ENCODE data around the gene MAX. TPM values are rescaled to one million over a fixed set of nuclear protein-coding genes. Genes with fewer than 3 reads are reported as not detected.
"Not testable (repeated sequence)": the region's sequence is repeated elsewhere in the genome, so short reads cannot be mapped to it uniquely, and the experiment has no call there.

MAX gene
- total RNA-seq, 1 donor from 2014 or later: 43.0 TPM

DNA sequence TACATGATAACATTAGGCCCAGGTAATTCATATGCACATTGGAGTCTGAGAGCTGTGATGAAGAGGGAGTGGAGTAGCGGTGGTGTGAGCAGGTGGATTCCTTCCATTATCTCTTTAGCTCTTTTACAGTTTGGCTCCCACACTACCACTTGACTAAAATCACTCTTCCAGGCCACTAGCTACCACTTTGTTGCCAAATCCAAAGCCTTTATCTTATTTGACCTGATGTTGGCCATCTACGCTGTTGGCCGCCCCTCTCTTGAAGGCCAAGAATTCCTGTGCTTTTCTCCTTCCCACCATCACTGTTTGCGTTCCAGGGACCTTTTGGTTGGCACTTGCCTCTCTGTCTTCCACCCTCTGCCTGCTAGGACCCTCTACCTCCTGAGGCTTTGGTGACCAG, 4.0 kb upstream of the MAX start:
- no peak for DNase-seq (ENCODE audit: low read depth)

DNA sequence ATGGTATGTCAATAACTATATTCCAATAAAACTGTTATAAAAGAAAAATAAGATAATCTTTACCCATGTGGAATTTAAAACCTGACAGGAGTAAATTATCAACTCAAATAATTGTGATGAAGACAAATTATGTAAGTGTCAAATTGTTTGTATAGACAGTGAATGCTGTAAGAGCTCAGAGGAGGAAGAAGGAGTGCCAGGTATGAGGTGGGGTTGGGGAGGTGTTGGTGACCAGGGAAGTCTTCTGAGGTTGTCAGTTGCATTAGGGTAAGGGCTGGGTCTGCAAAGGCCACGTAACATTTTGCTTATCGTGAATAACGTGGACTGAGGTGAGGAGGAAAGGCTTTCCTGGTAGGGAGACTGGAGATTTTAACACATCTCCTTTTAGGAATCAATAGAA, 2.5 kb upstream of the MAX start:
- no peak for DNase-seq (ENCODE audit: low read depth)

DNA sequence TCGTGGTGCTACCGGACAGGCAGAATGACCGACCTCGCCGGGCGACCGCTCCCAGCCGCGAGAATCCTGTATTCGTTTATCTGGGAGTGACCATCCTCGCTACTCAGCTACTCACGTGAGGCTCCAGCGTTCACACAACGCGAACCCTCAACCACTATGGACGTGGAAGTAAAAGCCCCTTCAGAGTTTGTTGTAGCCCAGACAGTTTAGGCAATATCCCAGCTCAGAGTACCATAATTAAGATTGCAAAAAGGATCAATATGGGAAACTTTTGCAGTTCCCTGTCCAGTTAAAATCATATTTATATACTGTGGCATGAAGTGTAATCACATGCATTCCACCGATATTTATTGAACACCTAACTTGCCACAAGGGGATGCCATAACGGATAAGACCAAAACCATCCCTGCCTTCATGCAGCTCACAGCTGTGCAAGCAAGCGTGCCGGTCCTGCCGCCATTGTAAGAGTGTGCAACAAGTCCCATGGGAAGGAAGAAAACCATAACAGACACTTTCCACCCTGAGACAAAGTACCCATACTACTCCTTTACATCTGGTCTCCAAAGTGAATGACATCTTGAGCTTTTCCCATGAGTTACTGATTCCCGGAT, 938 bp upstream of the MAX start:
- DNase-seq (ENCODE audit: low read depth): peak; percentile 36

DNA sequence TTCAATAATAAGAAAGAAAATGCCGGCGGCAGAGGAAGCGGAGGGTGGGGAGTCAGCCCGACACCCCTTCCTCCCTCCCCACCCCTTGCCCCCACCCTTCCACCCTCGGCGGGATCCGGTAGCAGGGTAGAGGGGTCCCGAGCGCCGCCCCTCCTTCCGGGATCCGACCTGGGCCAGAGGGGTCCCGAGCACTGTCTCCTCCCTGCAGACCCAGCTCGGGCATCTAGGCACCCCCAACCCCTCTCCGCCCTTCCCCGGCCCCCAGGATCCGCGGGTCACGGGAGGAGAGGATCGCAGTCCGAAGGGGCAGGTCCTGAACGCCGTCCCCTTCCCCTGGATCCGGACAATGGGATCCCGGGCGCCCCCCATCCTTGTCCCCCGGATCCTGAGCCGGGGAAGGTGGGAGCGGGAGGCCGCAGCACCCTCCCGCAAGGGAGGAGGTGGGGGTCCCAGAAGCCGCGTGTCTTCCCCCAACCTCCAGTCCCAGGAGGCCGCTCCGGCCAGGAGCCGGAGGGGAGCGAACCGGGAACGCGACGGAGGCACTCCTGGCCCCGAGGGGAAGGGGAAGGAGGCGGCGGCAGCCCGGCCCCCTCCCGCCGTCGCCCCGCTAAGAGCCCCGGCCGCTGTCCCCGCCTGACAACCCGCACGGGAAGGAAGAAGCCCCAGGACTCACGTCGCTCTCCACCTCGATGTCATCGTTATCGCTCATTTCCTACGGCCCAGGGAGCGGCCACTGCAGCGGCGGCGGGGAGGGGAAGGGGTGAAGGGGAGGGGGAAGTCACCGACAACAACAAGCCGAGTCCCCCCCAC, 481 bp downstream of the MAX start:
- peak; percentile 8 for DNase-seq (ENCODE audit: low read depth)

DNA sequence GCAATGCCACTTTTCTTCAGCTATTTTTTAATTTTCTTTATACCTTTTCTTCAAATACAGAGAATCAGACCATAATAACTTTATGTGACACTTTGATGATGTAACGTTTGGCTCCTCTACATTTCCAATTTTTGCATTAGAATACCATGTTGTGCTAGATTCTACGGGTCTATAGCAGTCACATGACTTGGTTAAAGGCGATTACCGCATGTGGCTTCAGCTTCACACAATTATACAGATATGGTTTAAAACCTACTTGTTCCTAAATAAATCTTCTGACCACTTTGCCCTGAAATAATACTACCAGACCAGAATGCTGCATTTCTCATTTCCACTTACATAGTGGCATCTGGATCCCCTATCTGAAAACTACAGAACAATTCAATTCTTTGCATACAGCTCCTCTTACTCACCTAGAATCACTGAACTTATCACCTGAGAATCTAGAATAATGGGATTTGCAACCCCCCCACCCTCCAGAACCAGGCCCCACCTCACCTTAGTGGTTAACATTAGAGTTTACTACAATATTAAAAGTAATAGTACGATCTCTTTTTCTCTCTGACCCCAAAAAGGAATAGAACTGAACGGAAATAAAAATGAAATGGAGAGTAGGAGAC, 1.3 kb downstream of the MAX start:
- DNase-seq (ENCODE audit: low read depth): no peak

DNA sequence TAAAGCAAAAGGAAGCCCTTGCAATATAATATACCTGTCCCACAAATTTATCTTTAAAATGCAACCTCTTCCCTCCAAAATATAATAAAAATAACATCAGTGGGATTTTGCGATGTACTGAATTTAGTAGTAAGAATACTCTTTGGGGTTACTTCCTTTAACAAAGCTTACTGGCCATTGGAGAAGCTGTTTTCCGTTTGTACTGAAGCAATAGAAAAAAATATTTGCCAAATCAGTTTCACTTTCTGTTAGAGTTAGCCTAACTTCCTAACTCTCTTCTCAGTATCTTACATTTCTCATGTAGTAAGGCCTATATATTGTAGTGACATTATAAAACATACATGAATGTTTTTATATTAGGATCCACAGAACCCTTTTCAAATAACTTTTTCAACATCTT, 3.7 kb downstream of the MAX start:
- DNase-seq (ENCODE audit: low read depth): no peak

DNA sequence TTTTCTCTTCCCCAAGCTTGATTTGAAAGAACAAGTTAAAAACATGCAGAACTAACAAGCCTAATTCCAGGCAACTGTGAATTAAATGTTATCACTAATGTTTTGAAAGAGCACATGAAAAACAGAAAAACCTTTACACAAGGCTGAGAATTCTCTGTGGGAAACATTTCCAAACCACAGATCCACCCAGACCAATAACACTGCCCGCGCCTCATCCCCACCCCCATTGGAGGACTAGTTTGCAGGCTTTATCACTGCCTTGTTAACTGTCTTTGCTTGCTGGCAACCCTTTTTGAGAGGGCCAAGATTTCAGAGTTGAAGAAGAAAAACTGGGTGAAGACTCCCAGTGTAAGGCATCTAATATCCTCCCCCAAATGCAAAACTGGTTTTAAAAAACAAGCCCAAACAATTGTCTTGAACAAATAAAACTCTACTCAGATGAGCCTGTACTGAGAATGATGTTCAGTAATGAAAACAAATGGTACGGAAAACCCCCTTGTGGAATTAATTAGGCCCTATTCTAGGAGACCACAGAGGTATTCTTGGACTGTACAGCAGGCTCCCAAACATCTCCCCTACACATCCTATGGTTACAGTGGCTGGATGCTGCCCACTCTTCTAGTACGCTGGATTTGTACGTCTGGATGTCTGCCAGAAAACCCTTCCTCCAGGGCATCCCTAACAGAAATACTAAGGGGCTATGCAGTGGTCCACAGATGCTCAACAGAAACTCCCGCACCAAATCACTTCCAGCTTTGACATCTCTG, 5.8 kb downstream of the MAX start:
- peak; percentile 22 for DNase-seq (ENCODE audit: low read depth)

DNA sequence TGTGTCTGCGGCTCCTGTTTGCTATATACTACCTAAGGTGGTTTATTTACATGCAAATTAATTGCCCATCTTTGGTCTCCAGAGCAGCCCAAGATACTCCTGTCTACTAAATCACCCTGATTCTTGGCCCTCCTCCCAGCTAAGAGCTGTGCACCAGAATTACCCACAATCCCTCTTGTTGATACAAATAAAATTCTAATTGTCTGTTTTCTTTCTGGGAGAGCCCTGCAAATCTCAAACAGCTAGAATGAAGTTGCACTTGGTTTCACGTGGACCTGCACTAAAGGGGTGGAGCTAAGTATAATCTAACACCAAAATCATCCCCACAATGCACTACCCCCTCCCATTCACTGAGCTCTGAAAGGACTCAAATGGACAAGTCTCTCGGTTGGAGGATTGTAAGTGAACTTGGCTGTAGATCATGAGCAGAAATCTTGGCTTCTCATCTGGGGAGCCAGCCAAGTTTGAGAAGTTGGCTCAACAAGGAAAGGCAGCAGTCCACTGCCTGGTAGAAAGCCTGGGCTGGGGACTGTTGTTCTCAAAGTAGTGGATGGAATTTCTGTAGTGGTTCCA, 6.6 kb downstream of the MAX start:
- peak; percentile 68 for DNase-seq (ENCODE audit: low read depth)

DNA sequence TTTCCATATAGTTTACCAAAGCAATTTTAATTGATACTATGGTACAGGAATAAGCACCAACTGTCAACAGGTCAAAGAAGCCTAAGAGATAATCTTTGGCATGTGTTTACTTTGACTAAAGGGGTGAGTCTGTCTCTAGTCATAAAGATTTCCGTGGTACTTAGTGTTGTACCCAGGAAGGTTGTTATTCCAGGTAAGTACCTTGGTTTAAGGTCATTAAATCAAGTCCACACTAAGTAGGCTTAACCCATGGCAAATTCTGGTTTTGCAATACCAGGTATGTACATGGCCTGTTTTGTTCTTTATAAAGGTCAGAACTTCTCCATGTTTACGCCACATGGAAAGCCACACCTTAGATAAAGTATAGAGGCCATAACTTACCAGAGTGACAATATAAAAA, 10.0 kb downstream of the MAX start:
- no peak for DNase-seq (ENCODE audit: low read depth)

DNA sequence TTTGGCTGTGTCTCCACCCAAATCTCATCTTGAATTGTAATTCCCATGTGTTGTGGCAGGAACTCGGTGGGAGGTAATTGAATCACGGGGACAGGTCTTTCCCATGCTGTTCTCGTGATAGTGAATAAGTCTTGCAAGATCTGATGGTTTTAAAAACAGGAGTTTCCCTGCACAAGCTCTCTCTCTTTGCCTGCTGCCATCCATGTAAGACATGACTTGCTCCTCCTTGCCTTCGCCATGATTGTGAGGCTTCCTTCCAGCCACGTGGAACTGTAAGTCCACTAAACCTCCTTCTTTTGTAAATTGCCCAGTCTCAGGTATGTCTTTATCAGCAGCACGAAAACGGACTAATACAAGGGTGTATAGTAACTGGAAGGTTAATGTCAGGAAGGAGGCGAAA, 14.5 kb downstream of the MAX start:
- not testable (repeated sequence) for DNase-seq (ENCODE audit: low read depth)

DNA sequence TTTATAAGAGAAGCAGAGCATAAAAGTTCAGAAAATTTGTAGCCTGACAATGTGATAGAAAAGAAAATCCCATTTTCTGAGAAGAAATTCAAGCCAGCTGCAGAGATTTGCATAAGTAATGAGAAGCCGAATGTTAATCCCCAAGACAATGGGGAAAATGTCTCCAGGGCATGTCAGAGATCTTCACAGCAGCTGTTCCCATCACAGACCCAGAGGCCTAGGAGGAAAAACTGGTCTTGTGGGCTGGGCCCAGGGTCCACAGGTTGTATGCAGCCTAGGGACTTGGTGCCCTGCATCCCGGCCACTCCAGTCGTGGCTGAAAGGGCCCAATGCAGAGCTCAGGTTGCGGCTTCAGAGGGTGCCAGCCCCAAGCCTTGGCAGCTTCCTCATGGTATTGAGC, 15.6 kb downstream of the MAX start:
- not testable (repeated sequence) for DNase-seq (ENCODE audit: low read depth)

DNA sequence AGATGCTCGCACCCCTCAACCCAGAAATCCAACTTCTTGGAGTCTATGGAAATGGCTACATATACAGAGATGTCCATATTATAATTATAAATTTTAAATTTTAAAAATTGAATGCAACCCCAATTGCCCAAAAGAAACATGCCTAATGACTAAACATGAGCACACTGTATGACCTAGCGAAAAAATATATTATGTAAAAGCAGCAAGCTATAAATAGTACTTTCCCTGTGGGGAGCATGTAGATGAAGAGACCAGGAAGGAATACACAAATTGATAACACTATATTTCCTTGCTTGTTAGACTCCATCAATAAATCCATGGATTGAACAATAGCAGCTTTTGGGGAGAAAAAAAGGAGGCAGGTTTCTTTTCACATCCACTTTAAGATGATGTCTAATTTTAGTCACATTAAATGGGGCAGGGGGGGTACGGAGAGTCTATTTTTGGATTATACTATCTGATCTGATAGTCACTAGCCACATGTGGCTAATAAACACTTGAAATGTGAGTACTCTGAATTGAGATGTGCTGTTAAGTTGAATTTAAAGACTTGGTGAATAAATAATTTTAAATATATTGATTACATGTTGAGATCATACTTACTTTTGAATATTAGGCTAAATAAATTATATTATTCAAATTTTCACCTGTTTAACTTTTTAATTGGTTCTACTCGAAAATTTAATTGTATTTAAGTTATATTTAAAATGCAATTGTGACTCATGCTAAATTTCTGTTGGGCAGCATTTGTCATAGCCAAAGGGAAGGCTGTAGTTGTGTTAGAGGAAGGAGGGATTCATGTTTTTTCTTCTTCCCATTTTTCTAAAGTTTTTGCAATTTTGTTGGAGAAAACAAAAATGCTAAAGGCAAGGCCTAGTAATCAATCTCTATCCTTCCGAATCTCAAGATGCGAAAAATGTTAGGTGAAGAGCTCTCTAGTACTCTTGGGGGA, 17.5 kb downstream of the MAX start:
- no peak for DNase-seq (ENCODE audit: low read depth)

DNA sequence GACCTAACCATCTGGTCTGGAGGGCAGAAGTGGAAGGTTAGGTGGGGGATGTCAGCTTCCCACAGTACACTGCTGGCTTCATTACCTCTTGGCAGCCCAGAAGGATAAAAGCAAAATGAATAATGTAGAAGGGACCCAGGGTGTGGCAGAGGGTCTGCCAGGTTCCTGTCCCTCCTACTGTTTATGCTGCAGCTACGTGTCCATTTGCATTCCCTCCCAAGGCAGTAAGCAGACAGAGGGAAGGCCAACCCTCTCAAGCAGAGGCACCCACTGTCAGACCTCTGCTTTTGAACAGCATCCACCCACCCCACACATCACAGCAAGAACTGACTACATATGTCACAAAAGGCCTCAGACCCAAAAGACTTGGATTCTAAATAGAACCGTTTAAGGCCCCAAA, 19.4 kb downstream of the MAX start:
- no peak for DNase-seq (ENCODE audit: low read depth)

DNA sequence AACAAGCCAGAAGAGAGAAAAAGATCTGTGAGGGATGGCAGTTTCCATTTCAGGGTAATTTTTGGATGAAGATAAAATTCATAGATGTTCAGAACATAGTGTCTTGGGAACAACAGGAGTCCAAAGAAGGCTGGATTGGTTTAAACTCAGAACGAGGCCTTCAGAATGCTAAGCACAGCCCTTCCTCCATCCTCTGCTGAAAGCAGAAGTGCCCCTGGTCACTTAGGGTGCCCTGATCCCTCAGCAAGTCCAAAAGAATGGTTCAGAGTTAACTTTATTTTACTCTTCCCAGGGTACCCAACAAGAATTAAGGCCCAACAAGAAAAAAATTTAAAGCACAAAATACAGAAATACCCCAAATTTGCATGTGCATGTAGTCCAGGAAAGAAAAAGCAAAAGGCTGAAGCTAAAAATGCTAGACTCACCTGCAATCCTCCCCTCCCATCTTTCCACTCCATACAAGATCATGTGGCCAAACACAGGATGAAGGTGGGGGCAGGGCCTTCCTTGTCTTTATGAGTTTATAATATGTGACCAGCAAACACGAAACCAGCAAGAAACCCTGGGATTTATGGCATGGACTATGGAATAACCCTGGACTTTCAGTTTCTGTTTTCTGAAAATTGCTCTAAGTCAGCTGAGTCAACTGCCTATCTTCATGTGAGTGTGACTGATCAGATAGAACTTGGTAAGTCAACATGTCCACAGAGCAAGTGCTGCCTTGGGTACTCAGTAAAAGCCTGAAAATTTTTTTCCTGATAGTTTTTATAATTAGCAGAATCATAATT, 21.2 kb downstream of the MAX start:
- DNase-seq (ENCODE audit: low read depth): no peak

DNA sequence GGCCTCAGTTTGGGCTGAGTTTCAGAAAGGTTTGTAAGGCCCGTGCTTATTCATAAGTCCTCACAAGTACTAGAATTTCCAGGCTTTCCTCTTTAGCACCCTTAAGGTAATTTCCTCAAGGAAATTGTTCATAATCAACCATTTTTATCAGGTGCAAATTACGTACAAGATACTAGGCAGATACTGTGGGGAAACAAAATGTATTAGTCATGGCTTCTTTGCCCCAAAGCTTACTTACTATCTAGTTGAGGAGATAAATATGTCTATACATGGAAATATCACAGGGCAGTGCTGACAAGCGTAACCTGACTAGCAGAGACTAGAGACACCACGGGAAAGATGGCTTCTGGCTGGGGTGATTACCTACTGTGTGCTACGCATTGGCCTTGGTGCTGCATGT, 22.5 kb downstream of the MAX start:
- no peak for DNase-seq (ENCODE audit: low read depth)

DNA sequence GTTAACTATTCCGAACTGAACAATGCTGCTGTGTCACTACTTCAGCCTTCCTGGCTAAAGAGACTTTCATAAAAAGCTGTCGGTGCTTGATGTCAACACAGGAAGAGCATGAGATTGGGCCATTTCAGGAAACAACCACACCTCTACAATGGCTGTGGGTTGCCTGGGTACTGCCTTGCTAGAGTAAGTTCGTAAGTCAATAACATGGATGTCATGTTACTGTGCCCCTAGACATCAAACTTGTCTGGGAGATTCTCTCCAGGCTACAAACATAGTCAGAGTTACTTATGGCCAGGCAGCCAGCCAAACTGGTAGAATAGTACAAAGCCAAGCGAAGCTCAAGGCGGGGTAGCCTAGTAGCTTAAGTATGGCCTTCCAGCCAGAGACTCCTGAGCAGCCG, 23.1 kb downstream of the MAX start:
- DNase-seq (ENCODE audit: low read depth): no peak

DNA sequence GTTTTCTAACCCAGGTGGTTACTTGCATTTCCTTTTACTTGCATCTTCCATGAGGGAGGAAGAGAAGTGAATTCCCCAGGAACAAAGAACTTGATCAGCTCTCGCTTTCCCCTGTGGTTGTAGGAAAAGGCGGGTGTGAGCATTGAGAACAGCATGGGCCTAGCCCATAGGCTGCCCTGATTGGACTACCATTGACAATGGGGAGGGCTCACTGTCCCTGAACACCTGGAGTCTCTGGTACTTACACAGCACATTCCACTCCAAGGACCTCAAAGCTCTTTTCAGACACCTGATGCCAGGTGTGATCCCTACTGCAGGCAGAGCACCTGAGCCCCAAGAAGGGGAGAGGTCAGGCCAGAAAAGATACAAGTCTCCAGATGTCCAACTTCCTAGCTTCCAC, 25.0 kb downstream of the MAX start:
- DNase-seq (ENCODE audit: low read depth): no peak

DNA sequence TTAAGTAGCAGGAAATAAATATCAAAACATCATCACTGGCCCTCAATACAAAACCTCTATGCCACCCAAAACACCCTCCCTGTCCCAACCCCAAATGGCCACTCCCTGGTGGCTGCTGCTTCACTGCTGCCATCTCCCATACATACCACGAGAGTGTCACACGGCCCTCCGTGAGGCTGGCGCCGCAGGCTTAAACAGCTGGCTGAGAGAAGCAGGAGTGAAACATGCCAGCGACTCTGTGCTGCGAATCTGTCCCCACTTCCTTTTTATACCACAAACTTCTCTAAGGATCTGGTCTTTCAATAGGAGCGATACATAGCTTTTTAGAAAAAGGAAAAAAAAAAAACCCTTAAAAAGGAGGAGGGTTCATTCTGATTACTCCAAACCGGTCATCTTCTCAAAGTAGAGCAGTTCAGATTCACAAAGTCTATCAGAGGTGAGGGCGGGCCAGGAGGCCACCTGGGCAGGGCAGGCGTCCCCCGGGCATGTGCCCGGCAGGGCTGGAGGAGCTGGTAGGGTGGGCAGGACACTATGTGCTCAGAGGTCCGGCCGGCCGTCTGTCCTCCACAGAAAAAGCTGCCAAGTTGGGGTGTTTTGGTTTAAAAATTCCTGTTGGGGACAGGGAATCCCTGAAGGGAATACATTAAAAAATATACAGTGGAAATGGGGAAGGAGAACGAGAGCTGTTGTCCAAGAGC, 26.5 kb downstream of the MAX start:
- no peak for DNase-seq (ENCODE audit: low read depth)
